ENCODE results near the gene ZNF511. TPM values are rescaled to one million over a fixed set of nuclear protein-coding genes. Genes with fewer than 3 reads are reported as not detected.
A peak's percentile ranks its signal among the peaks of the same experiment; 100 is the strongest.
"Not testable (repeated sequence)": the region's sequence is repeated elsewhere in the genome, so short reads cannot be mapped to it uniquely, and the experiment has no call there.

ZNF511 gene
- total RNA-seq (2014; rRNA removed; shearing (Covaris generic)) = 23.9 and 28.5 TPM in 2 replicates

- peak; percentile 70 to 73 for DNase-seq
- H3K4me3 ChIP-seq = peak within 1 kb of the TSS; percentile 84
- peak within 1 kb of the TSS; percentile 75 for H3K27ac ChIP-seq
- H3K36me3 ChIP-seq = 0 out of 2 replicates have a peak, but pooled peaks cover 3% of the 10 kb centered on the region
- no peaks in the 10 kb centered on the region for H3K9me3 ChIP-seq (replicated peaks)
- no peaks in the 10 kb centered on the region for H3K4me1 ChIP-seq
- no peaks in the 10 kb centered on the region for H3K27me3 ChIP-seq
Measured at GRCh38 chr10:133308421-133309099, at the start of gene ZNF511, which contains the start of gene TUBGCP2. TSS of gene ZNF511 (plus strand) at chr10:133308914. CDS start at chr10:133308944, 30 bp downstream. TSS of gene TUBGCP2 (minus strand) at chr10:133308872. CDS start at chr10:133302941, 5,931 bp downstream.

DNA sequence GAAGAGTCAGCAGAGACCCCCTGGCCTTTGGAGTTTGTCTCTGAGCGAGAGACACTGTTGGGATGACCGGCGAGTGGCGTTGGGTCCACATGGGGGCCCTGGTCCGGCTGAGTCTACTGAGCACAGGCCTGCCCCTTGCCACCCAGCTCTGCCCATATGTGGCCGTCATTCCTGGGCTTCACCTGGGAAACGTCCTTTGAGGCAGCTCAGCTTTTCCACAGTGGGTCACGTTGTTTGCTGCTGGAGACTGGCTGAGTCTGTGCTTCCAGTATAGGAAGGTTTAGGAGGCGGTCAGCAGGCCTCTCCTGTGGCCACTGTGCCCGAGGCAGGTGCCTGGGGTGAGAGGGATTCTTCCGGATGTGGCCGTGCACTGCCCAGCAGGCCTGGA, 49.1 kb upstream of the ZNF511 start:
- Histone ChIP-seq H3K9me3 (replicated peaks) (no peaks in the 10 kb centered on the region), H3K4me1 (peaks cover 23% of the 10 kb centered on the region), H3K4me3 (no peak overlapping the region), H3K27ac (peak overlapping the region; percentile 63; the same call in 1 of the 2 replicates), H3K36me3 (no peaks in the 10 kb centered on the region), H3K27me3 (no peaks in the 10 kb centered on the region)
- no peak for DNase-seq

- Histone ChIP-seq H3K4me3 (peak overlapping the region; percentile 79), H3K27me3 (no peaks in the 10 kb centered on the region), H3K9me3 (replicated peaks) (no peaks in the 10 kb centered on the region), H3K36me3 (no peaks in the 10 kb centered on the region), H3K27ac (peak overlapping the region; percentile 58), H3K4me1 (peaks cover 23% of the 10 kb centered on the region)
- DNase-seq = peak; percentile 29 to 46
Measured at GRCh38 chr10:133260895-133261725, 47.6 kb upstream of the ZNF511 start.

DNA sequence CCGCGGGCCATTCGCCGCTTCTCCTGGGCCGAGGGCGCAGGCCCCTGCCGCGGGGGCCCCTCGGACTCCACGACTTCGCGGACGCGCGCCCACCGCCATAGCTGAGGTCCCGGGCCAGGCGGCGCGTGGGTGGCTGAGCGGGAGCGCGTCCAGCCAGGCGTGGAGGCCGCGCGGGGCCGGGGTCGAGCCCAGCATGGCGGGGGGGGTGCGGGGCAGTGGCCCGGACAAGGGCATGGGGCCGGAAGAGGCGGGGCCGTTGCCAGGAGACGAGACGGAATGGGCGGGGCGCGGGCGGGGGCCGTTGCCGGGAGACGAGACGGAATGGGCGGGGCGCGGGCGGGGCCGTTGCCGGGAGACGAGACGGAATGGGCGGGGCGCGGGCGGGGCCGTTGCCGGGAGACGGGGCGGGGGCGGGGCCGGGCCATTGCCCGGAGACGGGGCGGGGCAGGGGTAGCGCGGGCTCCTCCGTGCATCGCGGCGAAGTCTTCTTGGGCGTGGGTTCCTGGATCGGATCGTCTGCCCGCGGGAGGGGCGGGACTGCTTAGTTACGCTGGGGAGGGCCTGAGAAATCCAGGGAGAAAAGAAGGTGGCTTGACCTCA, 46.9 kb upstream of the ZNF511 start:
- Histone ChIP-seq H3K27ac (peak overlapping the region; percentile 58), H3K36me3 (no peaks in the 10 kb centered on the region), H3K4me3 (peak overlapping the region; percentile 79), H3K9me3 (replicated peaks) (no peaks in the 10 kb centered on the region), H3K4me1 (peaks cover 23% of the 10 kb centered on the region), H3K27me3 (no peaks in the 10 kb centered on the region)
- peak; percentile 70 to 78 for DNase-seq

DNA sequence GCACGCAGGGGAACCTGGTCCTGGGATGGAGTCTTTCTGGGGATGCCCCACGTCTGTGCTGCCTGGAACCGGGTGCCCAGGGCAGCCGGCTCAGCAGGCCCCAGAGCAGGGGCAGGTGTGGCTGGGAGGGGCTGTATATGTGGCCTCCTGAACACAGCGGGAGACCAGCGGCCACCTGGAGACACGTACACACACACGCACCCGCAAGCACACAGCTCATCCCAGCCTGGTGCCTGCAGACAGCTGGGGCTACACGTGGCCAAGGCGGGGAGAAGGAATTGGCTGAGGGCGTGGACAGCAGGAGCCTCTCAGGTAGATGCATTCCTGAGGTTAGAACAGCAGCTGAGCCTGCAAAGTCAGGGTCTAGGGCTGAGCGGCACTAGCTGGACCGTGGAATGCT, 46.0 kb upstream of the ZNF511 start:
- no peaks in the 10 kb centered on the region for H3K36me3 ChIP-seq
- no peak overlapping the region for H3K4me3 ChIP-seq
- peaks cover 21% of the 10 kb centered on the region for H3K4me1 ChIP-seq
- no peaks in the 10 kb centered on the region for H3K27me3 ChIP-seq
- no peaks in the 10 kb centered on the region for H3K9me3 ChIP-seq (replicated peaks)
- no peak overlapping the region for H3K27ac ChIP-seq
- DNase-seq = no peak

GRCh38 chr10:133263674-133264073, 45.0 kb upstream of the ZNF511 start:
- Histone ChIP-seq H3K27me3 (no peaks in the 10 kb centered on the region), H3K9me3 (replicated peaks) (no peaks in the 10 kb centered on the region), H3K4me3 (no peak overlapping the region), H3K36me3 (no peaks in the 10 kb centered on the region), H3K4me1 (peaks cover 11% of the 10 kb centered on the region), H3K27ac (no peak overlapping the region)
- no peak for DNase-seq

DNA sequence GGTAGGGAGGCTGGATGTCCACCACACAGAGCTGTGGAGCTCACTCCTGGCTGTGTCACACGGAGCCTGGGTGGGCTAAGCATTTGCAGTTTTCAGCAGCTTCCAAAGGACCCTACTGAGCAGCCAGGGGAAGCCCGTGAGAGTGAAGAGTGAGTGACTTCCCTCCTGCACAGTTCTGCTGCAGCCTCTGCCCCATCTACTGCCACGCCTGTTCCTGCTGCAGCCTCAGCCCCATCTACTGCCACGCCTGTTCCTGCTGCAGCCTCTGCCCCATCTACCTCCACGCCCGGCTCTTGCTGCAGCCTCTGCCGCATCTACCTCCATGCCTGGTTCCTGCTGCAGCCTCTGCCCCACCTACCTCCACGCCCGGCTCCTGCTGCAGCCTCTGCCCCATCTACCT, 44.3 kb upstream of the ZNF511 start:
- no peak for DNase-seq
- Histone ChIP-seq H3K27ac (no peak overlapping the region), H3K27me3 (no peaks in the 10 kb centered on the region), H3K4me1 (peaks cover 6% of the 10 kb centered on the region), H3K9me3 (replicated peaks) (no peaks in the 10 kb centered on the region), H3K36me3 (no peaks in the 10 kb centered on the region), H3K4me3 (no peak overlapping the region)

DNA sequence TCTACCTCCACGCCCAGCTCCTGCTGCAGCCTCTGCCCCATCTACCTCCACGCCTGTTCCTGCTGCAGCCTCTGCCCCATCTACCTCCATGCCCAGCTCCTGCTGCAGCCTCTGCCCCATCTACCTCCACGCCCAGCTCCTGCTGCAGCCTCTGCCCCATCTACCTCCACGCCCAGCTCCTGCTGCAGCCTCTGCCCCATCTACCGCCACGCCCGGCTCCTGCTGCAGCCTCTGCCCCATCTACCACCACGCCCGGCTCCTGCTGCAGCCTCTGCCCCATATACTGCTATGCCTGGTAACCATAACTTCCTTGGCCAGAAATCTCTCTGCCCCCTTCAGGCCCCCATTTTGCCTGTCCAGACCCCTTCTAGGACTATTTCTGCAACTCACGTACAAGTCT, 43.7 kb upstream of the ZNF511 start:
- H3K9me3 ChIP-seq (replicated peaks); H3K36me3 ChIP-seq; H3K4me1 ChIP-seq; H3K27ac ChIP-seq; DNase-seq; H3K4me3 ChIP-seq; H3K27me3 ChIP-seq: not testable (repeated sequence)

- H3K27ac ChIP-seq = no peak overlapping the region
- no peaks in the 10 kb centered on the region for H3K4me1 ChIP-seq
- H3K36me3 ChIP-seq = no peaks in the 10 kb centered on the region
- H3K9me3 ChIP-seq (replicated peaks) = no peaks in the 10 kb centered on the region
- no peaks in the 10 kb centered on the region for H3K27me3 ChIP-seq
- H3K4me3 ChIP-seq = no peak overlapping the region
- no peak for DNase-seq
Measured at GRCh38 chr10:133266056-133266795, 42.5 kb upstream of the ZNF511 start.

GRCh38 chr10:133267293-133267692, 41.4 kb upstream of the ZNF511 start:
- no peaks in the 10 kb centered on the region for H3K4me1 ChIP-seq

DNA sequence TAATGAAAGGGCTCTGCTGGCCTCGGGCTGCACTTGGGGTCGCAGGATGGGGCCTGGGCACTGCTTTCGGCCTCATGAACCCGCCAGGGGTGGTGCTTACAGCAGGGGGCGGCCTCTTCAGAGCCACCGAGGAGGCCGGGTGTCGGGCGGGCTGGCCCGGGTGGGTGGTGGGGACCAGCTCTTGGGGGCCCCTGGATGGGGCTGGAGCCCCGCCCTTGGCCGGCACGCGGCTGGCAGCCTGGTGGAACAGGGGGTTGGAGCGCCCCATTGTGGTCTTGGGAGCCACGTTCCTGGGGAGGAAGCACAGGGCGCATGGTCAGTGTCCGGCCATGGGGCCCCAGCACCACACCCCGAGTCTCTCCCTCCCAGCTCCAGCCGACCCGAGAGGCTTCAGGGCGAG, 40.9 kb upstream of the ZNF511 start:
- Histone ChIP-seq H3K4me3 (no peak overlapping the region), H3K27ac (no peak overlapping the region), H3K9me3 (replicated peaks) (no peaks in the 10 kb centered on the region), H3K27me3 (no peaks in the 10 kb centered on the region), H3K4me1 (no peaks in the 10 kb centered on the region), H3K36me3 (no peaks in the 10 kb centered on the region)
- DNase-seq = no peak

More at GRCh38 chr10:133267293-133267692, 41.4 kb upstream of the ZNF511 start:
- Histone ChIP-seq H3K27me3 (no peaks in the 10 kb centered on the region), H3K9me3 (replicated peaks) (no peaks in the 10 kb centered on the region), H3K4me3 (no peak overlapping the region), H3K27ac (no peak overlapping the region), H3K36me3 (no peaks in the 10 kb centered on the region)
- DNase-seq = no peak

DNA sequence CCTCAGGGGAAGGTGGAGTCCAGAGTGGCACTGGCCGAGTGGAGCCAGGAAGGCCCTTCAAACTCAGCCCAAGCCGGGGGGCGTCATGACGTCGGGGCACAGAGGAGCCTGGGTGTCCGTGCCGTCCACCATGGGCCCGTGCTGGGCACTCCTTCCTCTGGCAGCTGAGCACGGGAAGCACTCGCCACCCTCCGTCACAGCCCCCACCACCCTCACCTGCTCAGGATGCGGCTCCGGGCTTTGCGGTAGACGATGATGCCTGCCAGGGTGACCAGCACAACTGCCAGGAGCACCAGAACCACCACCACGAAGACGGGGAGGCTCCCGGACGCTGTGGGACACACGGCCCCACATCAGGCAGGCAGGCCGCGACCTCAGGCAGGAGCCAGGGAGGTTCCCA, 40.2 kb upstream of the ZNF511 start:
- Histone ChIP-seq H3K4me3 (no peak overlapping the region), H3K9me3 (replicated peaks) (no peaks in the 10 kb centered on the region), H3K36me3 (no peaks in the 10 kb centered on the region), H3K27me3 (no peaks in the 10 kb centered on the region), H3K4me1 (no peaks in the 10 kb centered on the region), H3K27ac (no peak overlapping the region)
- DNase-seq = no peak

DNA sequence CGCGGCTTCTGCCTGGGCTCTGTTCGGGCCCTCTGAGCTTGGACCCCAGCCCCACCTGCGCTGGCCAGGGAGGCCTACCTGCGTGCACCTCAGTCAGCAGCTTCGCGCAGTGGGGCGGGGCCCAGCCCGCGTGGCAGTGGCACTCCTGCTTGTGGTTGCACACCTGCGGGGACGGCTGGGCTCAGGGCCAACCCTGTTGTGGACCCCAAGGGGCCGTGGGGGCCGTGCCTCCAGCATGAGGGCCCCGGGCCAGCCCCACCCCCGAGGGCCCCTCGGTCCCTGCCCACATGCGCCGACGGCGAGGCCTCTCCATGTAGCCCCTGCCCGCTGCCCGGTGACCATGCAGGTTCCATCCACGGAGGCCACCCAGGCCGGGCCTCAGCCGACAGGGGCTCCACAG, 39.3 kb upstream of the ZNF511 start:
- Histone ChIP-seq H3K4me3 (no peak overlapping the region), H3K36me3 (no peaks in the 10 kb centered on the region), H3K27me3 (no peaks in the 10 kb centered on the region), H3K27ac (no peak overlapping the region), H3K4me1 (no peaks in the 10 kb centered on the region), H3K9me3 (replicated peaks) (no peaks in the 10 kb centered on the region)
- DNase-seq = no peak

DNA sequence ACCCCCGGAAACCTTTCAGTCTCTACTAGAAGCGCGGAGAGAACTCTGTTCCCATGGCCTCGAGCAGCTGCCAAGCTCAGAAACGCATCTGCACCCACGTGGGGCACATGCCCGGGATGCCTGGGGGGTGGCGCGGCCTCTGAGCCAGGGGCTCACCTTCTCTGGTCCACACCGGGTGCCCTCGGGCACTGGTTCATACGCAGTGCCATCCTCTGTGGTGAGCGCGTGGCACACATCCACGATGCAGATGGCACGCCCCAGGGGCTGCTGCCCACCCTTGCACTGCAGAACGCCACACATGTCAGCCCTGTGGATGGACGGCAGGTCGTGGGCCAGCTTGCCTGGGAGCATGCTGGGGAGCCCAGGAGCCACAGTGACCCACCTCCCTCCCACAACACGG, 38.5 kb upstream of the ZNF511 start:
- Histone ChIP-seq H3K27ac (no peak overlapping the region), H3K9me3 (replicated peaks) (no peaks in the 10 kb centered on the region), H3K4me3 (no peak overlapping the region), H3K4me1 (no peaks in the 10 kb centered on the region), H3K27me3 (no peaks in the 10 kb centered on the region), H3K36me3 (no peaks in the 10 kb centered on the region)
- DNase-seq = no peak

Measured in SJCRH30 (cell line).